Left kidney (tissue), 2 donors: ENCODE measurements around the gene UTP25. TPM values are rescaled to one million over a fixed set of nuclear protein-coding genes. Genes with fewer than 3 reads are reported as not detected.
"Not testable (repeated sequence)": the region's sequence is repeated elsewhere in the genome, so short reads cannot be mapped to it uniquely, and the experiment has no call there.

Experiments
- DNase-seq: peaks from one replicate; pipeline ENCODE4 v3.0.0-alpha.2; 2013
- polyA plus RNA-seq: library from polyadenylated mRNA; unstranded; fragments of 120-200 nt; gene quantifications from one replicate; pipeline ENCODE4 v1.2.1, GENCODE V29; 2013; ENCODE audit not compliant: insufficient read length

The UTP25 gene
- polyA plus RNA-seq, 1 donor: 11.9 TPM

DNA sequence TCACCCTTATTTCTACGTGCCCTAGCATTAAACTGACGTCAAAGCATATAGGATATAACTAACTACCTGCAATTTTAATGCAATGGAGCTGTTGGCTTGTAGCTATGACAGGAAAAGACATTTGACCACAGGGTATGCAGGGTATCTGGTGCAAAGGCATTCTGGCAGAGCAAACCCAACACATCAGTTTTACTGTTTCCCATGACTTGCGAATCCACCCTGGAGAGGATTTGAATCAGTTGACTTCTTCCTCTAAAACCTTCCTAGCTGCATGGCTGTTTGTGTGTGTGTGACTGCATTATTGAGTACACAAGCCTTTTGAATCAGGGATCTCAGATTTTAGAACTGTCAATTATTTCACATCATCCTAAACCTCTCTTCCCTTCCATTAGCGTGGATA lies 68.6 kb downstream of the UTP25 start:
- DNase-seq: no peak

- not testable (repeated sequence) for DNase-seq
Observed at GRCh38 chr1:209898271-209898670, 70.5 kb downstream of the UTP25 start.

DNA sequence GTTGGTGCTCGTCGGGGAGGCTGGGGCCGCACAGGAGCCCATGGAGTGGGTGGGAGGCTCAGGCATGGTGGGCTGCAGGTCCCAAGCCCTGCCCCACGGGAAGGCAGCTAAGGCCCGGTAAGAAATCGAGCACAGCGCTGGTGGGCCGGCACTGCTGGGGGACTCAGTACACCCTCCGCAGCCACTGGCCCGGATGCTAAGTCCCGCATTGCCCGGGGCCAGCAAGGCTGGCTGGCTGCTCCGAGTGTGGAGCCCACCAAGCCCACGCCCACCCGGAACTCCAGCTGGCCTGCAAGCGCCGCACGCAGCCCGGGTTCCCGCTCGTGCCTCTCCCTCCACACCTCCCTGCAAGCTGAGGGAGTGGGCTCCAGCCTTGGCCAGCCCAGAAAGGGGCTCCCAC lies 71.1 kb downstream of the UTP25 start:
- DNase-seq: not testable (repeated sequence)

DNA sequence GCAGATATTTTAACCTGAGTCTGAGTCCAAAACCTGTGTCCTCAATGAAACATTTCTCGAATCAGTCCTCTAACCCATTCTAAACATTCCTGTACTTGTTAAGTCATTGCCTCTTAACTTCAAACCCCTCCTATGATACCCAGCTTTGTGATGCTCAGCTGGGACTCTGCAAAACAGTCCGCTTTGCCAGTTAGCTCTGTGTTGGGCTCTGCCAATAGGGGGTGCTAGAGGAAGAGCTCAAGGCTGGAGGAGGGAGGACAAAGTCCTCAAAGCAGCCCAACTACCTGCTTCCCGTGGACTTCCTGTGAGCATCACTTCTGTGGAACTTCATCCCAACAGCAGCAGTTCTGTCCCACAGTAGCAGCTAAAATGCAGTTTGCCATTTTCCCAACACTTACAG lies 72.2 kb downstream of the UTP25 start:
- DNase-seq: no peak

- no peak for DNase-seq
Observed at GRCh38 chr1:209900734-209901133, 73.0 kb downstream of the UTP25 start.

GRCh38 chr1:209901211-209901610 lies 73.4 kb downstream of the UTP25 start:
- DNase-seq: no peak

DNA sequence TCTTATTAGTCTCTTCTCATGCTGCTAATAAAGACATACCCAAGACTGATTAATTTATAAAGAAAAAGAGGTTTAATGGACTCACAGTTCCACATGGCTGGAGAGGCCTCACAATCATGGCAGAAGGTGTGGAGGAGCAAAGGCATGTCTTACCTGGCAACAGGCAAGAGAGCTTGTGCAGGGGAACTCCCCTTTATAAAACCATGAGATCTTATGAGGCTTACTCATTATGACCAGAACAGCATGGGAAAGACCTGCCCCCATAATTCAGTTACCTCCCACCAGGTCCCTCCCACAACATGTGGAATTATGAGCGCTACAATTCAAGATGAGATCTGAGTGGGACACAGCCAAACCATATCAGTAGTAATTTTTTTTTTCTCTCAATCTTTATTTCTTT lies 77.0 kb downstream of the UTP25 start:
- DNase-seq: not testable (repeated sequence)

Other genes with a start within 250 kb of the UTP25 start
- 5.2 TPM for gene CAMK1G, start 244.3 kb upstream of the UTP25 start, polyA plus RNA-seq
- gene LAMB3, start 175.5 kb upstream of the UTP25 start, polyA plus RNA-seq: 0.58 TPM
- 5.3 TPM for gene G0S2, start 152.6 kb upstream of the UTP25 start, polyA plus RNA-seq
- not detected for gene HSD11B1, start 123.1 kb upstream of the UTP25 start, polyA plus RNA-seq
- gene TRAF3IP3, start 71.9 kb upstream of the UTP25 start, polyA plus RNA-seq: 1.7 TPM
- gene C1orf74, start 43.4 kb upstream of the UTP25 start, polyA plus RNA-seq: 4.3 TPM
- 18.6 TPM for gene IRF6, start 21.8 kb upstream of the UTP25 start, polyA plus RNA-seq
- gene SYT14, start 110.2 kb downstream of the UTP25 start, polyA plus RNA-seq: 0.57 TPM